Measurements from ENCODE around the gene CRIM1. TPM values are rescaled to one million over a fixed set of nuclear protein-coding genes. Genes with fewer than 3 reads are reported as not detected.

The CRIM1 gene
- total RNA-seq, 2 donors from 2014 or later: 26.7 to 26.9 TPM

GRCh38 chr2:36449213-36449612 lies 93.6 kb downstream of the CRIM1 start:
- no peak overlapping the region for H3K27ac Mint-ChIP-seq
- peaks cover 15% of the 10 kb centered on the region for H3K4me1 ChIP-seq (ENCODE audit: control insufficient read depth, insufficient read depth, low read length)

GRCh38 chr2:36449943-36450392 lies 94.4 kb downstream of the CRIM1 start:
- Histone ChIP-seq H3K27ac (ENCODE audit: low read depth, low read length) (no peak overlapping the region), H3K36me3 (ENCODE audit: control insufficient read depth, insufficient read depth, low read length) (peaks cover 73% of the 10 kb centered on the region), H3K27me3 (ENCODE audit: control insufficient read depth, insufficient read depth, low read length, poor library complexity, severe bottlenecking) (no peaks in the 10 kb centered on the region), H3K9me3 (ENCODE audit: control insufficient read depth, low read length) (no peaks in the 10 kb centered on the region), H3K4me3 (ENCODE audit: low read length) (no peak overlapping the region), H3K4me1 (ENCODE audit: control insufficient read depth, insufficient read depth, low read length) (peaks cover 15% of the 10 kb centered on the region), H3K9ac (ENCODE audit: extremely low read depth, low read length, poor library complexity, severe bottlenecking) (no peak overlapping the region)
- Mint-ChIP-seq H3K9me3 (no peaks in the 10 kb centered on the region), H3K27me3 (ENCODE audit: insufficient read depth) (no peaks in the 10 kb centered on the region), H3K36me3 (ENCODE audit: low read depth) (peaks cover 42% of the 10 kb centered on the region), H3K4me3 (no peak overlapping the region), H3K27ac (no peak overlapping the region), H3K4me1 (peaks cover 29% of the 10 kb centered on the region)
- TF ChIP-seq CTCF (conservative IDR thresholded peaks at IDR 0.05): no peak
- DNase-seq: no peak
- 95 to 100% methylated on average over 4 to 5 of the region's 6 CpGs for WGBS, 2 experiments (ENCODE audit: insufficient coverage in 1 of 2, insufficient read length in 1 of 2)

More at GRCh38 chr2:36449213-36449612, 93.6 kb downstream of the CRIM1 start:
- no peak for DNase-seq
- no peaks in the 10 kb centered on the region for H3K9me3 Mint-ChIP-seq
- H3K27me3 Mint-ChIP-seq (ENCODE audit: insufficient read depth): no peaks in the 10 kb centered on the region
- Histone ChIP-seq H3K27ac (ENCODE audit: low read depth, low read length) (no peak overlapping the region), H3K36me3 (ENCODE audit: control insufficient read depth, insufficient read depth, low read length) (peaks cover 75% of the 10 kb centered on the region), H3K27me3 (ENCODE audit: control insufficient read depth, insufficient read depth, low read length, poor library complexity, severe bottlenecking) (no peaks in the 10 kb centered on the region), H3K9ac (ENCODE audit: extremely low read depth, low read length, poor library complexity, severe bottlenecking) (no peak overlapping the region), H3K4me3 (ENCODE audit: low read length) (no peak overlapping the region), H3K9me3 (ENCODE audit: control insufficient read depth, low read length) (no peaks in the 10 kb centered on the region)
- no peak for TF ChIP-seq CTCF (conservative IDR thresholded peaks at IDR 0.05)
- H3K4me3 Mint-ChIP-seq: no peak overlapping the region
- peaks cover 49% of the 10 kb centered on the region for H3K36me3 Mint-ChIP-seq (ENCODE audit: low read depth)
- 92 to 98% methylated on average over 2 to 7 of the region's 7 CpGs for WGBS, 2 experiments (ENCODE audit: insufficient coverage in 1 of 2, insufficient read length in 1 of 2)
- peaks cover 33% of the 10 kb centered on the region for H3K4me1 Mint-ChIP-seq

- Histone ChIP-seq H3K27ac (ENCODE audit: low read depth, low read length) (no peak overlapping the region), H3K9me3 (ENCODE audit: control insufficient read depth, low read length) (no peaks in the 10 kb centered on the region), H3K9ac (ENCODE audit: extremely low read depth, low read length, poor library complexity, severe bottlenecking) (no peak overlapping the region), H3K4me1 (ENCODE audit: control insufficient read depth, insufficient read depth, low read length) (peaks cover 13% of the 10 kb centered on the region), H3K27me3 (ENCODE audit: control insufficient read depth, insufficient read depth, low read length, poor library complexity, severe bottlenecking) (no peaks in the 10 kb centered on the region), H3K4me3 (ENCODE audit: low read length) (no peak overlapping the region), H3K36me3 (ENCODE audit: control insufficient read depth, insufficient read depth, low read length) (peaks cover 66% of the 10 kb centered on the region)
- H3K36me3 Mint-ChIP-seq (ENCODE audit: low read depth): peaks cover 37% of the 10 kb centered on the region
- no peaks in the 10 kb centered on the region for H3K27me3 Mint-ChIP-seq (ENCODE audit: insufficient read depth)
- H3K27ac Mint-ChIP-seq: no peak overlapping the region
- WGBS, 2 experiments (ENCODE audit: insufficient coverage in 1 of 2, insufficient read length in 1 of 2): 99 to 100% methylated on average over 2 to 5 of the region's 5 CpGs
- peaks cover 24% of the 10 kb centered on the region for H3K4me1 Mint-ChIP-seq
- DNase-seq: no peak
- no peaks in the 10 kb centered on the region for H3K9me3 Mint-ChIP-seq
- TF ChIP-seq CTCF (conservative IDR thresholded peaks at IDR 0.05): no peak
- no peak overlapping the region for H3K4me3 Mint-ChIP-seq
These were observed 95.1 kb downstream of the CRIM1 start for GRCh38 chr2:36450466-36451196.

All from endodermal cell (in vitro differentiated cells).